ENCODE results near the gene EEF1AKMT1.

Gene EEF1AKMT1

GRCh38 chr13:20721058-20721453 is 52.7 kb downstream of the EEF1AKMT1 start:
- no peak overlapping the region for H3K27ac ChIP-seq
- TF ChIP-seq, protein P1, sequence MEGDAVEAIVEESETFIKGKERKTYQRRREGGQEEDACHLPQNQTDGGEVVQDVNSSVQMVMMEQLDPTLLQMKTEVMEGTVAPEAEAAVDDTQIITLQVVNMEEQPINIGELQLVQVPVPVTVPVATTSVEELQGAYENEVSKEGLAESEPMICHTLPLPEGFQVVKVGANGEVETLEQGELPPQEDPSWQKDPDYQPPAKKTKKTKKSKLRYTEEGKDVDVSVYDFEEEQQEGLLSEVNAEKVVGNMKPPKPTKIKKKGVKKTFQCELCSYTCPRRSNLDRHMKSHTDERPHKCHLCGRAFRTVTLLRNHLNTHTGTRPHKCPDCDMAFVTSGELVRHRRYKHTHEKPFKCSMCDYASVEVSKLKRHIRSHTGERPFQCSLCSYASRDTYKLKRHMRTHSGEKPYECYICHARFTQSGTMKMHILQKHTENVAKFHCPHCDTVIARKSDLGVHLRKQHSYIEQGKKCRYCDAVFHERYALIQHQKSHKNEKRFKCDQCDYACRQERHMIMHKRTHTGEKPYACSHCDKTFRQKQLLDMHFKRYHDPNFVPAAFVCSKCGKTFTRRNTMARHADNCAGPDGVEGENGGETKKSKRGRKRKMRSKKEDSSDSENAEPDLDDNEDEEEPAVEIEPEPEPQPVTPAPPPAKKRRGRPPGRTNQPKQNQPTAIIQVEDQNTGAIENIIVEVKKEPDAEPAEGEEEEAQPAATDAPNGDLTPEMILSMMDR (IDR thresholded peaks at IDR 0.05; ENCODE audit: low read depth, low read length): no peak
- H3K4me3 ChIP-seq (ENCODE audit: low read depth, low read length): no peak overlapping the region
- H3K9me3 ChIP-seq (ENCODE audit: severe bottlenecking): peaks cover 2% of the 10 kb centered on the region
- H3K27me3 ChIP-seq (ENCODE audit: insufficient read depth, low read depth, severe bottlenecking): no peaks in the 10 kb centered on the region
- no peaks in the 10 kb centered on the region for H3K36me3 ChIP-seq
- DNase-seq: no peak

DNA sequence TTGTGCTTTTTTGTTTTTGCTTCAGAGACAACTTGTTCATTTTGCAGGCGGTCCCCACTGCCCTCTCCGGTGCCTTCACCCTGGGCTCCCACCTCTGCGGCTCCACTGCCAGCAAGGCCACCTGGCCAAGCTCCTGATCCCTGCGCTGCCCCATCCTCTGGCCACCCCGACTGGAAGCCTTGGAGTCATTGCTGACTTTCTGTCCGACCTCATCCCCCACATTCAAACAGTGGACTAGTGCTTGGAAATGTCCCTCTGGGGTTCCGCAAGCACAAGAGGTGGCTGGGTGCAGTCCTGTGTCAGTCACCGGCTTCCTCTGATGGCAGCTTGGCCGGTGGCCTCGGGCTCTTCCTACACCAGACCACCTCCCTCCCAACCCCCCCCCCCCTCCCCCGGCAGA is 53.3 kb downstream of the EEF1AKMT1 start:
- TF ChIP-seq, protein P1 (IDR thresholded peaks at IDR 0.05; ENCODE audit: low read depth, low read length): no peak
- DNase-seq: no peak
- H3K9me3 ChIP-seq (ENCODE audit: severe bottlenecking): peaks cover 2% of the 10 kb centered on the region
- H3K27ac ChIP-seq: no peak overlapping the region
- no peak overlapping the region for H3K4me3 ChIP-seq (ENCODE audit: low read depth, low read length)
- H3K27me3 ChIP-seq (ENCODE audit: insufficient read depth, low read depth, severe bottlenecking): no peaks in the 10 kb centered on the region
- H3K36me3 ChIP-seq: no peaks in the 10 kb centered on the region

DNA sequence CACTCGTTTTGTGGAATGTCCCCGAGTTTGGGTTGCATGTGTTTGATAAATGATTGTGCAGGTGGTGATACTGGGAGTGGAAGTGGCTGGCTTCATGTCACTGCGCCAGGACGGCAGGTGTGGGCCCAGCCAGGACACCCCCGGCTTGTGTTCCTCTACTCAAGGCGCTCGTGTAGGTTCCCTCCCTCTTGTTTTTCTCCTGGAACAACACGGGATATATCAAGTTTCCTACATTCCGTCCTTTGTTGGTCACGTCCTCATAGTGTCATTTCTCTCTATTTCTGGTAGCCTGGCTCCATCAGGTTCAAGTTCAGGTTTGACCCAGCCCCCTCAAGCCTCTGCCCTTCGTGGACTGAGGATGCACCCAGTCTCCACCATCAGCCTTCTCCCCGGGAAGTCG is 54.0 kb downstream of the EEF1AKMT1 start:
- DNase-seq: no peak
- H3K27ac ChIP-seq: no peak overlapping the region
- TF ChIP-seq, protein P1 (IDR thresholded peaks at IDR 0.05; ENCODE audit: low read depth, low read length): no peak
- H3K36me3 ChIP-seq: no peaks in the 10 kb centered on the region
- H3K9me3 ChIP-seq (ENCODE audit: severe bottlenecking): peaks cover 2% of the 10 kb centered on the region
- H3K27me3 ChIP-seq (ENCODE audit: insufficient read depth, low read depth, severe bottlenecking): no peaks in the 10 kb centered on the region
- H3K4me3 ChIP-seq (ENCODE audit: low read depth, low read length): no peak overlapping the region

DNA sequence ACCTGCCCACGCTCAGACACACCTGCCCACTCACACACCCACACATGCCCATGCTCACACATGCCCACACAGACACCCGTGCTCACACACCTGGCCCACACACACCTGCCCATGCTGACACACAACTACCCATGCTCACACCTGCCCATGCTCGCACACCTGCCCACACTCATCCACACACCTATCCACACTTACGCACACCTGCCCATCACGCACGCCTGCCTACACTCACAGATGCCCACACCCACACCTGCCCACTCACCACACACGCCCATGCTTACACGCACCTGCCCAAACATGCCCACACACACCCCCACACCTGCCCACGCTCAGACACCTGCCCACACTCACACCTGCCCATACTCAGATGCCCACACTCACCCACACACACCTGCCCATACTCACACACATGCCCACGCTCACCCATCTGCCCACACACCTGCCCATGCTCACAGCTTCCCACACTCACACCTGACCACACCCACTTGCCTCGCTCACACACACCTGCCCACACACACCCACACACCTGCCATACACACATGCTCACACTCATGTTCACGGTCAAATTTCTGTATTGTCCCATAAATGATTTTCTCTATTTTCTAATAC is 54.7 kb downstream of the EEF1AKMT1 start:
- DNase-seq: no peak
- TF ChIP-seq, protein P1 (IDR thresholded peaks at IDR 0.05; ENCODE audit: low read depth, low read length): no peak

DNA sequence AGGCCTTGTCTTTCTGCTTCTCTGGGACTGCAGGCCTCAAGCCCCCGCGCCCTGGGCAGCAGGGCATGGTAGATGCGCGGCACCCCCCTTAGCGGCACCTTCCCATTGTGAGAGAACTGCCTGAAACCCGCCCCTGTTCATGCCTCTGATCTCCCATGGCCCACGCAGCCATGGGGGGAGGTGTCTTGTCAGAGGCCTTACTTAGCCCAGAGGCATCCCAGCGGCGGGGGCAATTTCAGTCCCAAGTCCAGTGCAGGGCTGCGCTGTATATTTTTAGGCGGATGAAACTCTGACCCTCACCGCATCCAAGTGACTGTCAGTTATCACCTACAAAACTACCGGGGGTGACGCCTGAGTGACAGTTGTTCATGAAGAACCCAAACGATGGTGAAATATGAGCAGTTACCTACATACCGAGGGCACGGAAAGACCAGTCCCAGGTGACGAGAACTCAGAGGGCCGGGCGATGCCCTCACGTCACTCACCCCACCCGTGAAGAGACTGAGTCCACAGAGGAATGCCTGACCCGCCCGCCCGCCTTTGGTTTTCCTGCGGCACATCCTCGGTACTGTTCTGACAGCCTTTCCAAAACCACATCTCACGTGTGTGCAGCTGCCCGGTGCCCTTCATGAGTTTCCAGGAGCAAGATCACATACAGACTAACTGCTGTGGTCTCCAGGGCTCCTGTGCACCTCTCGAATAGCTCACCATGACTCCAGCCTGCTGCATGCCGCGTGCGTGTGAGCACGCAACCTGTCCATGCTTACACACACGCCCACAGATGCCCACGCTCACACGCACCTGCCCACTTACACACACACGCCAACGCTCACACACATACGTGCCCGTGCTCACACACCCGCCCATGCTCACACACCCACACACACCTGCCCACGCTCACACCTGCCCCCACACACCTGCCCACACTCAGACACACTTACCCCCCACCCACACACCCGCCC is 55.9 kb downstream of the EEF1AKMT1 start:
- DNase-seq: no peak
- TF ChIP-seq, protein P1 (IDR thresholded peaks at IDR 0.05; ENCODE audit: low read depth, low read length): no peak
- Histone ChIP-seq H3K9me3 (ENCODE audit: severe bottlenecking) (peaks cover 2% of the 10 kb centered on the region), H3K4me3 (ENCODE audit: low read depth, low read length) (peak overlapping the region; percentile 19; the same call in 1 of the 2 replicates), H3K27ac (peak overlapping the region; percentile 79), H3K36me3 (no peaks in the 10 kb centered on the region), H3K27me3 (ENCODE audit: insufficient read depth, low read depth, severe bottlenecking) (no peaks in the 10 kb centered on the region)

More for the DNA sequence above, 54.7 kb downstream of the EEF1AKMT1 start:
- Histone ChIP-seq H3K27me3 (ENCODE audit: insufficient read depth, low read depth, severe bottlenecking) (no peaks in the 10 kb centered on the region), H3K27ac (no peak overlapping the region), H3K9me3 (ENCODE audit: severe bottlenecking) (peaks cover 2% of the 10 kb centered on the region), H3K4me3 (ENCODE audit: low read depth, low read length) (no peak overlapping the region), H3K36me3 (no peaks in the 10 kb centered on the region)
